ENCODE results near the gene SH3BGR.

SH3BGR gene

GRCh38 chr21:39513735-39514134 is 62.0 kb downstream of the SH3BGR start (continued):
- TF ChIP-seq POU6F1 (CRISPR knock-in tag; IDR thresholded peaks at IDR 0.05; ENCODE audit: borderline replicate concordance, low read depth) (no peak), CSDC2 (CRISPR knock-in tag; IDR thresholded peaks at IDR 0.05) (no peak)

- ATAC-seq = no peak
- TF ChIP-seq BACH2 (CRISPR knock-in tag; IDR thresholded peaks at IDR 0.05; ENCODE audit: borderline replicate concordance) (no peak), OSR1 (CRISPR knock-in tag; IDR thresholded peaks at IDR 0.05) (no peak), SNAI2 (CRISPR knock-in tag; IDR thresholded peaks at IDR 0.05) (no peak), RARB (CRISPR knock-in tag; IDR thresholded peaks at IDR 0.05) (no peak), ISL1 (CRISPR knock-in tag; IDR thresholded peaks at IDR 0.05) (no peak), GLIS3 (CRISPR knock-in tag; IDR thresholded peaks at IDR 0.05) (no peak), TSHZ2 (CRISPR knock-in tag; IDR thresholded peaks at IDR 0.05) (no peak)
Measured at GRCh38 chr21:39515684-39516472, 64.1 kb downstream of the SH3BGR start.

- ATAC-seq = peak; percentile 95
Measured at GRCh38 chr21:39518055-39518846, 66.5 kb downstream of the SH3BGR start.

More at GRCh38 chr21:39518055-39518846, 66.5 kb downstream of the SH3BGR start:
- TF ChIP-seq PPARA (CRISPR knock-in tag; IDR thresholded peaks at IDR 0.05; ENCODE audit: borderline replicate concordance) = no peak
- TF ChIP-seq ZC3H10 (CRISPR knock-in tag; IDR thresholded peaks at IDR 0.05) = no peak
- TF ChIP-seq TSHZ2 (CRISPR knock-in tag; IDR thresholded peaks at IDR 0.05) = no peak
- TF ChIP-seq ZNF70 (CRISPR knock-in tag; IDR thresholded peaks at IDR 0.05) = no peak
- TF ChIP-seq TCF4 (CRISPR knock-in tag; IDR thresholded peaks at IDR 0.05; ENCODE audit: borderline replicate concordance) = no peak
- no peak for TF ChIP-seq GLIS3 (CRISPR knock-in tag; IDR thresholded peaks at IDR 0.05)
- no peak for TF ChIP-seq PATZ1 (CRISPR knock-in tag; IDR thresholded peaks at IDR 0.05; ENCODE audit: borderline replicate concordance)
- no peak for TF ChIP-seq RARB (CRISPR knock-in tag; IDR thresholded peaks at IDR 0.05)
- no peak for TF ChIP-seq OSR1 (CRISPR knock-in tag; IDR thresholded peaks at IDR 0.05)
- no peak for TF ChIP-seq SNAI2 (CRISPR knock-in tag; IDR thresholded peaks at IDR 0.05)
- no peak for TF ChIP-seq ISL1 (CRISPR knock-in tag; IDR thresholded peaks at IDR 0.05)
